MM.1S (cell line): ENCODE results near the gene SPANXN2.
A peak's percentile ranks its signal among the peaks of the same experiment; 100 is the strongest.

Source experiments
- DNase-seq: peaks from one replicate; pipeline ENCODE4 v3.0.0-alpha.2; 2015
- H2AFZ ChIP-seq: fragments of 300-600 bp; sonication (generic); 2 replicates; pipeline ENCODE4 v1.6.0; 2016; ENCODE audit warnings: antibody characterized with exemption, low read length
- H3F3A ChIP-seq: fragments of 300-600 bp; sonication (generic); 2 replicates; pipeline ENCODE4 v1.6.1; 2016; ENCODE audit warnings: mild to moderate bottlenecking, antibody characterized with exemption, low read length, moderate library complexity, mixed read lengths; ENCODE audit not compliant: insufficient read depth
- H3K27ac ChIP-seq: fragments of 300-600 bp; sonication (generic); 2 replicates; pipeline ENCODE4 v1.5.1; 2016; ENCODE audit warnings: mild to moderate bottlenecking, low read length
- H3K27me3 ChIP-seq: fragments of 300-600 bp; sonication (generic); replicated peaks from 2 replicates; pipeline ENCODE4 v1.6.0; 2016; ENCODE audit warnings: low read length; ENCODE audit not compliant: insufficient read depth
- H3K36me3 ChIP-seq: fragments of 300-600 bp; sonication (generic); replicated peaks from 2 replicates; pipeline ENCODE4 v1.6.1; 2016; ENCODE audit warnings: mild to moderate bottlenecking, low read length, mixed read lengths; ENCODE audit not compliant: insufficient read depth
- H3K4me1 ChIP-seq: fragments of 300-600 bp; sonication (generic); 2 replicates; pipeline ENCODE4 v1.6.1; 2016; ENCODE audit warnings: low read length, mixed read lengths
- H3K4me2 ChIP-seq: fragments of 300-600 bp; sonication (generic); 2 replicates; pipeline ENCODE4 v1.6.0; 2016; ENCODE audit warnings: low read depth, low read length
- H3K4me3 ChIP-seq: fragments of 300-600 bp; sonication (generic); 2 replicates; pipeline ENCODE4 v1.5.1; 2016; ENCODE audit warnings: low read length, mixed read lengths
- H3K79me2 ChIP-seq: fragments of 300-600 bp; sonication (generic); 2 replicates; pipeline ENCODE4 v1.6.1; 2016; ENCODE audit warnings: mixed run types, low read length, mixed read lengths
- H3K9ac ChIP-seq: fragments of 300-600 bp; sonication (generic); 2 replicates; pipeline ENCODE4 v1.6.1; 2016; ENCODE audit warnings: low read length, mixed read lengths
- H3K9me2 ChIP-seq: fragments of 300-600 bp; sonication (generic); replicated peaks from 2 replicates; pipeline ENCODE4 v1.6.1; 2016; ENCODE audit warnings: mild to moderate bottlenecking, low read length, mixed read lengths; ENCODE audit not compliant: insufficient read depth
- H3K9me3 ChIP-seq: fragments of 300-600 bp; sonication (generic); replicated peaks from 2 replicates; pipeline ENCODE4 v1.6.1; 2016; ENCODE audit warnings: mild to moderate bottlenecking, low read length, mixed read lengths; ENCODE audit not compliant: insufficient read depth
- H4K20me1 ChIP-seq: fragments of 300-600 bp; sonication (generic); 2 replicates; pipeline ENCODE4 v1.6.1; 2016; ENCODE audit warnings: mild to moderate bottlenecking, low read length, moderate library complexity, mixed read lengths; ENCODE audit not compliant: insufficient read depth
- CTCF ChIP-seq: fragments of 300-600 bp; sonication (generic); IDR thresholded peaks from 2 replicates; pipeline ENCODE4 v1.5.1; 2016; ENCODE audit warnings: antibody characterized with exemption, low read length, mixed read lengths
- EZH2 ChIP-seq: fragments of 300-600 bp; sonication (generic); optimal IDR thresholded peaks from 2 replicates; pipeline ENCODE3; 2017; ENCODE audit warnings: low read depth, mild to moderate bottlenecking, antibody characterized with exemption, low read length, mixed read lengths
- EZH2phosphoT487 ChIP-seq: fragments of 300-600 bp; sonication (generic); IDR thresholded peaks from 2 replicates; pipeline ENCODE4 v1.6.1; 2018; ENCODE audit warnings: antibody characterized with exemption, low read length

Gene SPANXN2

DNA sequence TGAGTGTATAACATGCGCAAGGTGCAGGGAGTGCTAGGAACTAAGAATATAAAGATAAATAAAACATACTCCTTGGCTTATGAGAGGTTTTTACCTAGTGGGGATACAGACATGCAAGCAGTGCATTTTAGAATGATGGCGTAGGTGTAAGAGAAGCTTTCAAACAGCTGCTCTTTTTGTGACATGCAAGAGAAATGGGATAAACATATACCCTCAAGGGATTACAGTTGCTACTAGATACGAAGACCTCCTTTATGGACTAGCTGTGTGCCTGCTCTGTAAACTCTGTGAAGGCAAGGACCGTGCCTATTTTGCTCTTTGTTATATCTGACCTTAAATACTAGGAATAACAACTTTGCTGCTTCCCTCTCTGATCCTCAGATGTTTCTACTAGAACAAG lies 45.6 kb downstream of the SPANXN2 start:
- DNase-seq: no peak
- H4K20me1 ChIP-seq: no peaks in the 10 kb centered on the region
- H3K79me2 ChIP-seq: no peaks in the 10 kb centered on the region
- H3K36me3 ChIP-seq: no peaks in the 10 kb centered on the region
- no peak for TF ChIP-seq EZH2
- no peak for TF ChIP-seq CTCF
- no peak for TF ChIP-seq EZH2phosphoT487
- H3K4me1 ChIP-seq: no peaks in the 10 kb centered on the region
- H3K9me3 ChIP-seq: no peaks in the 10 kb centered on the region
- no peak overlapping the region for H3K9ac ChIP-seq
- no peaks in the 10 kb centered on the region for H3F3A ChIP-seq
- no peaks in the 10 kb centered on the region for H3K9me2 ChIP-seq
- H3K27ac ChIP-seq: no peak overlapping the region
- no peak overlapping the region for H3K4me2 ChIP-seq
- H2AFZ ChIP-seq: no peak overlapping the region
- H3K4me3 ChIP-seq: no peak overlapping the region
- no peaks in the 10 kb centered on the region for H3K27me3 ChIP-seq

DNA sequence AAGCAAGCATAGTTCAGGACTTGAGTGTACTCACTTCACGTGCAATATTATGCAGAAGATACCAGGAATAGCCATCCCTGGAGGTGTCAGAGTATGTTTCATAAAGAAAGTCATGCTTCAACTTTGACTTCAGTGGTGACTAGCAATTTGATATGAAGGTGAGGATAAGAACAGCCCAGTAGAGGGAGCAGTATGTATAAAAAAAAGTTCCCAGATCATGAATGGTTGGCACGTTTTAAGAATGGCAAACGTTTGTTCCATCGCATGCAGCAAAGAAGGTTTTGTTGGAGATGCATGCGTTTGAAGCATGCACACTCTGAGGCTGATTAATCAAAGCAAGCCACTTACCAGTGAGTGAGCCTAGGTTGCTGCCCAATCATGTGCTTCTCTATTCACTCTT lies 51.2 kb downstream of the SPANXN2 start:
- Histone ChIP-seq H3K79me2 (no peaks in the 10 kb centered on the region), H2AFZ (no peak overlapping the region), H4K20me1 (no peaks in the 10 kb centered on the region), H3K4me1 (no peaks in the 10 kb centered on the region), H3K9me2 (no peaks in the 10 kb centered on the region), H3K27me3 (no peaks in the 10 kb centered on the region), H3K4me2 (no peak overlapping the region), H3F3A (no peaks in the 10 kb centered on the region), H3K4me3 (no peak overlapping the region), H3K9me3 (no peaks in the 10 kb centered on the region), H3K36me3 (no peaks in the 10 kb centered on the region), H3K9ac (no peak overlapping the region), H3K27ac (no peak overlapping the region)
- DNase-seq: peak; percentile 11
- TF ChIP-seq EZH2phosphoT487 (no peak), CTCF (peak; percentile 43)

DNA sequence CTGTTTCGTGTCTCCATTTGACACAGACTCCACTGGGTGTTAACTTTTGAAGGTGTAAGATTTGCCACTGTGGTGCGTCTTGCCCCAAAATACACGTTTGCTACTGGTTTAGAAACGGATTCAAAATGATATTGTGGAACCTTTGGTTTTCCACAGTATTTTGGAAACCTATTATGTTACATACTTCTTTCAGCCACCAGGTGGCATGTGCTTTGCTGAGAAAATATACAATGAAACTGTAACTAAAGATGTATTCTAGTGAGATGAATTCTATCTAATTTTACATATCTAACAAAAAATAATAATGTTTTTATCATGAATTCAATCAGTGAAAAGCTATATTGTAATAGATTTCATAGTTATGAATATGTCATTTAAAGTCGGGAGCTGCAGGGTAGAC lies 56.2 kb downstream of the SPANXN2 start:
- no peaks in the 10 kb centered on the region for H3K27me3 ChIP-seq

More for the DNA sequence above, 56.2 kb downstream of the SPANXN2 start:
- DNase-seq: peak; percentile 50
- Histone ChIP-seq H3K36me3 (no peaks in the 10 kb centered on the region), H3F3A (no peaks in the 10 kb centered on the region), H3K4me2 (no peak overlapping the region), H3K4me3 (no peak overlapping the region), H3K27ac (no peak overlapping the region), H3K9me3 (no peaks in the 10 kb centered on the region), H2AFZ (no peak overlapping the region), H3K4me1 (no peaks in the 10 kb centered on the region), H4K20me1 (no peaks in the 10 kb centered on the region), H3K9ac (no peak overlapping the region), H3K9me2 (no peaks in the 10 kb centered on the region), H3K79me2 (no peaks in the 10 kb centered on the region)
- TF ChIP-seq CTCF: peak; percentile 61
- TF ChIP-seq EZH2: no peak
- TF ChIP-seq EZH2phosphoT487: no peak
